Activated naive CD4-positive, alpha-beta T cell treated with anti-CD3 and anti-CD28 coated beads, Interleukin-2, amount 10 ng/mL, durations not matched to agents 7 days and 5 days (primary cell): ENCODE data around the gene ICA1.

Experiments used
- CTCF ChIA-PET: fragments of 350-600 bp; sonication (Branson Sonifier 250); formaldehyde crosslinking; loops from one replicate; lab custom pipeline; 2021; ENCODE audit warnings: antibody characterized with exemption; lab: Charles Lee
- DNase-seq: peaks from one replicate; pipeline ENCODE4 v3.0.0-alpha.2; 2020
- H3K27ac Mint-ChIP-seq: one replicate; pipeline ENCODE4 v1.8.0; 2021; ENCODE audit warnings: mild to moderate bottlenecking, moderate library complexity, mixed read lengths
- H3K27me3 Mint-ChIP-seq: one replicate; pipeline ENCODE4 v1.8.0; 2021; ENCODE audit warnings: mild to moderate bottlenecking, mixed read lengths
- H3K36me3 Mint-ChIP-seq: one replicate; pipeline ENCODE4 v1.8.0; 2021; ENCODE audit warnings: mixed read lengths
- H3K4me1 Mint-ChIP-seq: one replicate; pipeline ENCODE4 v1.8.0; 2021; ENCODE audit warnings: mixed read lengths
- H3K4me3 Mint-ChIP-seq: one replicate; pipeline ENCODE4 v1.8.0; 2021; ENCODE audit warnings: mild to moderate bottlenecking, moderate library complexity, mixed read lengths
- H3K9me3 Mint-ChIP-seq: one replicate; pipeline ENCODE4 v1.8.0; 2021; ENCODE audit warnings: mixed read lengths

ICA1 gene

DNA sequence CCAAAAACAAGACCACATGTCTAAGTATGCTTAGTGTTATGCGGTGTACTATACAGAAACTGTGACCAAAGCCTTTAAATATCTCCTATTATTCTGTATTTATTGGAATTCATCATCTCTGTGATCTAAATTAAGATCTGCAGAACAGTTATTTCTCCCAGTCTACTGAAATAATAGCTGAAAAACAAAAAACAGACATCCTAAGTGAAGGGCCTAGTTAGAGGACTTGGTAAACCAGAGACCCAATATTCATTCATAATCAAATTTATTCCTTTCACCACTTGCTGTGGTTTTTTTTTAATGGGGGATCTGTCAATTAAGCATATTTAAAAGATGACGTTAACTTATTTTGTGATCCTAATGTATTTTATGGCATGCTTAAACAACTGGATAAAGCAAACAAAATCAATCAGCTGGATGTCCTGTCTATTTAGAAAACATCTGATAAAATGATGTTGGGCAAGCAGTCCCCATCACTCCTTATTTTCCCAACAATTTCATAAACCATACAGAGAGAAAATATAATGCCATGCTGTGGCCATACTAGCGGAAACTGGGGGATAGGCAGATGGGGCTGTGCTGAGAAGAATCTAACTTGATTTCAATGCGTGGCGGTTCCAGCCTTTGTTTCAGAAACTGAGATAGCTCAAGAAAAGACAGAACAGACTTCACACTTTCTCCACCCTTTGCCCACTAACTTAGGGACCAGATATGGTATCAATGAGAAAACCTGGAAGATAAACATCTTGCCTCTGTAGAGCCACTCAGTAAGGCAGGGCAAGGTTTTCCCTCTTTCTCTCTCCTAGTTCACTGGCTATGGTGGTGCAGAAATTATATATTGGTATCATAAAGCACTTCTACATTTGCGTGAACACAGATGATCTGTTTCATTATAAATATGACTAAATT is 32.9 kb downstream of the ICA1 start:
- CTCF ChIA-PET = no interaction called here
- Mint-ChIP-seq H3K4me1 (peaks cover 2% of the 10 kb centered on the region), H3K4me3 (no peak overlapping the region), H3K36me3 (no peaks in the 10 kb centered on the region), H3K27me3 (peaks cover 18% of the 10 kb centered on the region), H3K9me3 (no peaks in the 10 kb centered on the region), H3K27ac (no peak overlapping the region)
- DNase-seq = no peak

GRCh38 chr7:8228068-8228467 is 33.9 kb downstream of the ICA1 start:
- no peak overlapping the region for H3K4me3 Mint-ChIP-seq
- CTCF ChIA-PET = interaction anchor here (0.7 kb wide), 1 partner anchor 1157 kb away, joined by 3 read pairs; no protein-coding TSS in a partner anchor
- H3K27ac Mint-ChIP-seq = no peak overlapping the region
- no peak for DNase-seq
- H3K9me3 Mint-ChIP-seq = no peaks in the 10 kb centered on the region
- no peaks in the 10 kb centered on the region for H3K36me3 Mint-ChIP-seq
- peaks cover 2% of the 10 kb centered on the region for H3K4me1 Mint-ChIP-seq
- peaks cover 15% of the 10 kb centered on the region for H3K27me3 Mint-ChIP-seq

DNA sequence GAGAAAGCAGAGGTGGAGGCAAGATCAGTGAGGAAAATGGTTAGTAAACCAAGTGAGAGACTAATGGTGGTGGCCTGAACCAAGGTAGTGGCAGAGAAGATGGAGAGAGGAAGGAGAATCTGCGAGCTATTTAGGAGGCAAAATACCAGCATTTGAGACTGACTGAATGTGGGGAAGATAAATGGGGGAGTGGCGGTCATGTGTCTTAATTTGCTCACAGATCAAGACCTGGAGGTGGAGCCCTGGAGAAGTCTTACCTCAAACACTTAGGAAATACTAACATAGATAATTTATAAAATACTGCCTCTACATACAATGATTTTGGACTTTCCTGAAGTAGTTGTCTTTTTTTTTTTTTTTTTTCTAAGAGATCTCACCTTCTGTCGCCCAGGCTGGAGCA is 34.7 kb downstream of the ICA1 start:
- Mint-ChIP-seq H3K27ac (no peak overlapping the region), H3K4me1 (peaks cover 2% of the 10 kb centered on the region), H3K4me3 (no peak overlapping the region), H3K27me3 (peaks cover 15% of the 10 kb centered on the region), H3K9me3 (no peaks in the 10 kb centered on the region), H3K36me3 (no peaks in the 10 kb centered on the region)
- DNase-seq = no peak
- CTCF ChIA-PET = interaction anchor here (0.7 to 1.4 kb wide), 2 partner anchors 9 to 1156 kb away, joined by 3 read pairs; no protein-coding TSS in a partner anchor

- Mint-ChIP-seq H3K4me3 (no peak overlapping the region), H3K27ac (no peak overlapping the region), H3K9me3 (no peaks in the 10 kb centered on the region), H3K36me3 (no peaks in the 10 kb centered on the region), H3K27me3 (peaks cover 15% of the 10 kb centered on the region), H3K4me1 (peaks cover 2% of the 10 kb centered on the region)
- no peak for DNase-seq
- CTCF ChIA-PET = interaction anchor here (1.0 to 1.4 kb wide), 2 partner anchors 10 to 70 kb away, joined by 3 read pairs; no protein-coding TSS in a partner anchor
Observed at GRCh38 chr7:8226501-8226900, 35.5 kb downstream of the ICA1 start.

GRCh38 chr7:8221567-8221966 is 40.4 kb downstream of the ICA1 start:
- H3K4me1 Mint-ChIP-seq = peaks cover 4% of the 10 kb centered on the region
- H3K27me3 Mint-ChIP-seq = peaks cover 9% of the 10 kb centered on the region
- no peaks in the 10 kb centered on the region for H3K9me3 Mint-ChIP-seq
- DNase-seq = no peak
- no peak overlapping the region for H3K27ac Mint-ChIP-seq
- H3K4me3 Mint-ChIP-seq = no peak overlapping the region
- no peaks in the 10 kb centered on the region for H3K36me3 Mint-ChIP-seq
- CTCF ChIA-PET = interaction anchor here (1.7 to 2.3 kb wide), 2 partner anchors 74 to 540 kb away, joined by 7 read pairs; no protein-coding TSS in a partner anchor

DNA sequence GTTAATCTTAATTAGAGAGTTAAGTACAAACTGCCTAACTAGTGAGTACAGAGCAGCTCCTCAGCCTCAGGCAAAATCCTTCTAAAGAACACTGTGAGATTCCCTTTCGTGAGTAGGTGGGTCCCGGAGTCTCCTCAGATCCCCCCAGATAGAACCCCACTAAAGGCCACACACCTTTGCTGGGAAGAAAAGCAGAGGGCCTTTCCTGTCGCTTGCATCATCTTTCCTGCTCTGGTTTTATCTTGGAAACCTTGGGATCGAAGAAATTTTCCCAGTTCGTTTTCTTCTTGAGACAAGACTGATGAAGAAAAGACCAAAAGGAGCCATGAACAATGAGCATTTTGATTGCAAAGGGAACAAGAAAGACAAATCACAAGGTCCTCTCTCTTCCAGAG is 40.9 kb downstream of the ICA1 start:
- H3K27ac Mint-ChIP-seq = no peak overlapping the region
- no peaks in the 10 kb centered on the region for H3K36me3 Mint-ChIP-seq
- no peak overlapping the region for H3K4me3 Mint-ChIP-seq
- no peaks in the 10 kb centered on the region for H3K9me3 Mint-ChIP-seq
- H3K4me1 Mint-ChIP-seq = peaks cover 2% of the 10 kb centered on the region
- H3K27me3 Mint-ChIP-seq = peaks cover 9% of the 10 kb centered on the region
- no peak for DNase-seq
- CTCF ChIA-PET = interaction anchor here (1.7 to 2.3 kb wide), 2 partner anchors 75 to 540 kb away, joined by 7 read pairs; no protein-coding TSS in a partner anchor

DNA sequence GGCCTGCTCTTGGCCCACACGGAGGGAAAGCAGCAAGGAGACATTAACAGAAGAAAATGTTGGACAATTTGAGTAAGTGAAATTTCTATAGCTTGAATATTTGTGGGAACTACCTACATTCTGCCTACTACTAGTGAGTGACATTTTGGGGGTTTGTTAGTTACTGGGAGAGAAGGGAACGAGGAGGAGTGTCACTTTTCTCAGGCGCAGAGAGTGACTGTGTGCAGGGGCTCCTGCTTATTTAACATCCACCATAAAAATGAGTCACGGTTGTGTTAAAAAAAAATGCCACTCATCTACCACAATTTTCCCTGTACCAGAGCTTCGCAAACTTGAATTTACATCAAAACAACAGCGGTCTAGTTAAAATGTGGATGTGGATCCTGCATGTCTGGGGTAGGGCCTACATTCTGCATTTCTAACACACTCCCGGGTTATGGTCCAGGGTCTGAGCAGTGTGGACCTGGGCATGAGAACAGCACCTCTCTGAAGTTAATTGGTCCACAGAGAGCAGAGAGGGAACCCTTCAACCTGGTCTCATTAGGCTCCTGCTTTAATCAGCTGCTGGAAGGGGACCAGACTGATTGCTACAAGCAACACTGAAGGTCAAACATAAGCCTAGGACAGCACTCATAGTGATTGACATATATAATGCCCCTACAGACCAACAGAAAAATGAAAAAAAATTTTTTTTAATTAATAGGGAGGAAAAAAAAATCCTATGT is 41.4 kb downstream of the ICA1 start:
- Mint-ChIP-seq H3K9me3 (no peaks in the 10 kb centered on the region), H3K4me3 (no peak overlapping the region), H3K27me3 (peaks cover 9% of the 10 kb centered on the region), H3K36me3 (no peaks in the 10 kb centered on the region), H3K4me1 (peaks cover 2% of the 10 kb centered on the region), H3K27ac (no peak overlapping the region)
- DNase-seq = no peak
- CTCF ChIA-PET = interaction anchor here (1.7 to 2.3 kb wide), 2 partner anchors 75 to 539 kb away, joined by 7 read pairs; no protein-coding TSS in a partner anchor

GRCh38 chr7:8217200-8218068 is 44.5 kb downstream of the ICA1 start:
- CTCF ChIA-PET = interaction anchor here (0.6 to 1.4 kb wide), 15 partner anchors 13 to 1110 kb away, joined by 3 to 8 read pairs (median 3); no protein-coding TSS in a partner anchor
- H3K27ac Mint-ChIP-seq = no peak overlapping the region
- H3K36me3 Mint-ChIP-seq = no peaks in the 10 kb centered on the region
- H3K27me3 Mint-ChIP-seq = peaks cover 3% of the 10 kb centered on the region
- no peak for DNase-seq
- H3K4me1 Mint-ChIP-seq = peaks cover 2% of the 10 kb centered on the region
- no peaks in the 10 kb centered on the region for H3K9me3 Mint-ChIP-seq
- H3K4me3 Mint-ChIP-seq = no peak overlapping the region

DNA sequence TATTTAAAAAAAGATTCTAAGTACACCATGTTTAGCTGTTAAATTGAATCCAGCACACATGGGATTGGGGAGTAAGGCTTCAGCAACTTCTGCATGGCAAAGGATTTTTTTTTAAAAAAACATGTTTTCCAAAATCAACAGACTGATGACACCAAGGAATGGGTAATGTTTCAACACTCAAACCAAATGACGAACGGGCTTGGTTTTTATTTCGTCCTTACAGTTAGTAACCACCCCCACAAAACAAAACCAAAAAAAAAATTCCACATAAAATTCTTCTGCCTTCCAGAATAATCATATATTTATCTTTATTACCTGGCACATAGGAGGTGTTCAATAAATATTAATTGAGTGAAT is 45.7 kb downstream of the ICA1 start:
- CTCF ChIA-PET = interaction anchor here (1.0 to 2.8 kb wide), 9 partner anchors 22 to 620 kb away, joined by 3 to 14 read pairs (median 4); no protein-coding TSS in a partner anchor

DNA sequence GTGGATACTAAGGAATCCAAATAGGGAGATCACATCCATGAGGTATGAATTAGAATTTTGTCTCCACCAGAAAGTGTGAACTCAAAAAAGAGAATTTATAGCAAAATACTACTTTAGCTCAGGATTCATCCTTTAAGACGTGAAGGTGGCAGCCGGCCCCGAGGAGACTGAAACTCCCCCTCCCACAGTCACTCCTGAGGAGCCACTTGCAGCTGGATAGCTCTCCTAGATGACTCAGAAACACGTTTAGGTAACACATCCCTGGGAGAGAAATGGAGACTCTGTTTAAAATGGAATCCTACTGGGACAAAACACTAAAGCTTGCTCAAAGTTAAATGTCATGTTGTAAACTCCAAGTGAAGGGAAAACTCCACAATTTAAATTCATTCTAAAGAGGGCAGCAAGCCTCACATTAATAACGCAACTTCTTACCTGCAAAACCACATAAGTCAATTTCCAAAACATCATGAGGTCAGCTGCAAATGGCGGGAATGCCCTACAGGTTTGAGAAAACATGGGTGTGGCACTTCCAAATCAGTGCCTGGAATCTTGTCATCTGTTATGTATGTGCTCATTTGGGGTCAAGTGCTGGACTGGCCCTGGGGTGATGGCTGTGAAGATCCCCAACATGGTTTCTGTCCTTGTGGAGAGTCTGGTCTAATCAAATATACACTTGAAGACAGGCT is 46.2 kb downstream of the ICA1 start:
- H3K27ac Mint-ChIP-seq = no peak overlapping the region
- CTCF ChIA-PET = interaction anchor here (0.6 to 2.8 kb wide), 3 partner anchors 26 to 534 kb away, joined by 3 to 14 read pairs (median 9); no protein-coding TSS in a partner anchor
- H3K27me3 Mint-ChIP-seq = peaks cover under 1% of the 10 kb centered on the region

More for the DNA sequence above, 45.7 kb downstream of the ICA1 start:
- Mint-ChIP-seq H3K4me3 (no peak overlapping the region), H3K4me1 (peaks cover 2% of the 10 kb centered on the region), H3K27me3 (peaks cover 3% of the 10 kb centered on the region), H3K9me3 (no peaks in the 10 kb centered on the region), H3K27ac (no peak overlapping the region), H3K36me3 (no peaks in the 10 kb centered on the region)
- DNase-seq = no peak

DNA sequence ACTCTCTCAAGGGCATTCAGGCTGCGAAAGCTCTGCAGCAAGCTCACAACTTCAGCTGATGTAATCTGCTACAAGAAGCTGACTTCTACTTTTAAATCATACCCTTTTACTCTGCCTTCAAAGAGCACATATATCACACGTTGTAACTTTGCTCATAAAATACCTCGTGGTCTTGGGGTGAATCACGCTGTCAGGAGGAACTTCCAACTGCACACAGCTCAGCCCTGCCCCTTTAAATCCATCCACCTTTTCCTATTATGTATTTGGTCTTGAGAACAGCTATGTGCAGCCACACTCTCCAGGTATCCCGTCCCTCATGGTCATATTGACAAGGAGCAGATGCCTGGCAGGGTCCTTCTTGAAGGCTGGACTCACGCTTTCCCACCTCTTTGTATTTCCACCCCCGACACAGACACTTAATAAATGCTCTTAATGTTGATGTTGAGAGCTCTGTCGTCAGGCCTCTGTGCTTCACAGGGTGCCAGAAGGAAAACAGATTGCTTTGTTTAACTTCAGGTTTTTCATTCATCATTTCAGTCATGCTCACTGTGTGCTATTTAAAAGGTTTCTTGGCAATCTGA is 47.6 kb downstream of the ICA1 start:
- no peaks in the 10 kb centered on the region for H3K9me3 Mint-ChIP-seq
- H3K4me3 Mint-ChIP-seq = no peak overlapping the region
- H3K4me1 Mint-ChIP-seq = peaks cover 2% of the 10 kb centered on the region
- CTCF ChIA-PET = interaction anchor here (0.7 to 2.8 kb wide), 6 partner anchors 9 to 533 kb away, joined by 3 to 14 read pairs (median 4); no protein-coding TSS in a partner anchor
- H3K27me3 Mint-ChIP-seq = peaks cover 3% of the 10 kb centered on the region
- H3K36me3 Mint-ChIP-seq = no peaks in the 10 kb centered on the region
- DNase-seq = no peak
- H3K27ac Mint-ChIP-seq = no peak overlapping the region

More for the DNA sequence above, 46.2 kb downstream of the ICA1 start:
- Mint-ChIP-seq H3K4me3 (no peak overlapping the region), H3K4me1 (peaks cover 2% of the 10 kb centered on the region), H3K36me3 (no peaks in the 10 kb centered on the region), H3K9me3 (no peaks in the 10 kb centered on the region)
- DNase-seq = no peak

GRCh38 chr7:8213381-8213780 is 48.6 kb downstream of the ICA1 start:
- H3K4me3 Mint-ChIP-seq = no peak overlapping the region
- H3K27me3 Mint-ChIP-seq = peaks cover 3% of the 10 kb centered on the region
- peaks cover 2% of the 10 kb centered on the region for H3K4me1 Mint-ChIP-seq
- no peak overlapping the region for H3K27ac Mint-ChIP-seq
- no peaks in the 10 kb centered on the region for H3K9me3 Mint-ChIP-seq
- CTCF ChIA-PET = interaction anchor here (2.6 to 2.8 kb wide), 2 partner anchors 23 to 532 kb away, joined by 9 to 14 read pairs; no protein-coding TSS in a partner anchor
- DNase-seq = no peak
- no peaks in the 10 kb centered on the region for H3K36me3 Mint-ChIP-seq
